GM19238 (cell line): ENCODE results near the gene TBC1D2.
"Not testable (repeated sequence)": the region's sequence is repeated elsewhere in the genome, so short reads cannot be mapped to it uniquely, and the experiment has no call there.

ENCODE experiments used
- DNase-seq: peaks from one replicate; pipeline ENCODE4 v3.0.0; 2011; ENCODE audit warnings: low spot score; ENCODE audit not compliant: insufficient read length

Gene TBC1D2

GRCh38 chr9:98190757-98191105 is 64.7 kb downstream of the TBC1D2 start:
- DNase-seq, result no peak

GRCh38 chr9:98189412-98189811 is 66.0 kb downstream of the TBC1D2 start:
- no peak for DNase-seq

GRCh38 chr9:98187926-98188325 is 67.5 kb downstream of the TBC1D2 start:
- no peak for DNase-seq

GRCh38 chr9:98186236-98186635 is 69.2 kb downstream of the TBC1D2 start:
- no peak for DNase-seq

- DNase-seq, result no peak
These were observed 69.8 kb downstream of the TBC1D2 start for GRCh38 chr9:98185611-98186171.

GRCh38 chr9:98185021-98185567 is 70.4 kb downstream of the TBC1D2 start:
- DNase-seq, result no peak

- no peak for DNase-seq
These were observed 71.1 kb downstream of the TBC1D2 start for GRCh38 chr9:98184326-98184725.

- no peak for DNase-seq
These were observed 72.4 kb downstream of the TBC1D2 start for GRCh38 chr9:98182889-98183599.

GRCh38 chr9:98182069-98182820 is 73.2 kb downstream of the TBC1D2 start:
- no peak for DNase-seq

GRCh38 chr9:98181746-98182068 is 73.7 kb downstream of the TBC1D2 start:
- DNase-seq, result no peak

GRCh38 chr9:98180996-98181395 is 74.5 kb downstream of the TBC1D2 start:
- no peak for DNase-seq

- no peak for DNase-seq
These were observed 76.3 kb downstream of the TBC1D2 start for GRCh38 chr9:98178874-98179850.

GRCh38 chr9:98176391-98177259 is 78.8 kb downstream of the TBC1D2 start:
- DNase-seq, result no peak

GRCh38 chr9:98175762-98176161 is 79.7 kb downstream of the TBC1D2 start:
- no peak for DNase-seq

GRCh38 chr9:98175028-98175569 is 80.3 kb downstream of the TBC1D2 start:
- DNase-seq, result no peak

GRCh38 chr9:98174502-98174918 is 80.9 kb downstream of the TBC1D2 start:
- not testable (repeated sequence) for DNase-seq

- no peak for DNase-seq
These were observed 82.3 kb downstream of the TBC1D2 start for GRCh38 chr9:98173181-98173580.

GRCh38 chr9:98172604-98173003 is 82.8 kb downstream of the TBC1D2 start:
- DNase-seq, result no peak

- DNase-seq, result no peak
These were observed 84.1 kb downstream of the TBC1D2 start for GRCh38 chr9:98171176-98171925.
